HL-60 (cell line): Measurements from ENCODE around the gene MYMX.

Experiments
- DNase-seq, 2 experiments: peaks; one replicate each; pipeline ENCODE4 v3.0.0-alpha.2; 2010 to 2020; ENCODE audit warnings: low read depth in 1 of 2, low spot score in 1 of 2
- H3K27ac ChIP-seq: fragments of 250-450 bp; sonication (Bioruptor Pico); replicated peaks from 2 replicates; pipeline ENCODE4 v1.5.1; 2020; ENCODE audit warnings: mild to moderate bottlenecking, moderate library complexity
- H3K27me3 ChIP-seq: fragments of 250-450 bp; sonication (Bioruptor Pico); 2 replicates; pipeline ENCODE4 v1.5.1; 2021; ENCODE audit warnings: mild to moderate bottlenecking, moderate library complexity; ENCODE audit not compliant: insufficient read depth, poor library complexity, severe bottlenecking
- H3K4me3 ChIP-seq: replicated peaks from 2 replicates; pipeline ENCODE4 v1.5.1; 2011; ENCODE audit warnings: mild to moderate bottlenecking, control low read depth, low read length; ENCODE audit not compliant: insufficient read depth
- GABPA ChIP-seq: IDR thresholded peaks from 2 replicates; pipeline ENCODE4 v1.6.1; 2012; ENCODE audit warnings: low read depth
- POLR2AphosphoS5 ChIP-seq: IDR thresholded peaks from 2 replicates; pipeline ENCODE4 v1.6.1; 2012; ENCODE audit warnings: low read depth
- SPI1 ChIP-seq: IDR thresholded peaks from 2 replicates; pipeline ENCODE4 v1.6.1; 2012; ENCODE audit warnings: low read depth, mild to moderate bottlenecking, borderline replicate concordance
- TF ChIP-seq, protein P1 (sequence below): IDR thresholded peaks from 2 replicates; pipeline ENCODE4 v1.6.1; 2012; ENCODE audit warnings: low read depth; ENCODE audit not compliant: insufficient replicate concordance
- TF ChIP-seq, protein P2 (sequence below): IDR thresholded peaks from one replicate; pipeline ENCODE4 v1.5.1; 2011; ENCODE audit warnings: low read length, control low read depth, inconsistent platforms; ENCODE audit not compliant: insufficient read depth

The MYMX gene

GRCh38 chr6:44178424-44179071 lies 38.2 kb upstream of the MYMX start:
- no peak overlapping the region for H3K4me3 ChIP-seq
- H3K27ac ChIP-seq, result no peak overlapping the region
- no peak for DNase-seq
- no peaks in the 10 kb centered on the region for H3K27me3 ChIP-seq
- TF ChIP-seq SPI1, result no peak
- TF ChIP-seq, protein P1, sequence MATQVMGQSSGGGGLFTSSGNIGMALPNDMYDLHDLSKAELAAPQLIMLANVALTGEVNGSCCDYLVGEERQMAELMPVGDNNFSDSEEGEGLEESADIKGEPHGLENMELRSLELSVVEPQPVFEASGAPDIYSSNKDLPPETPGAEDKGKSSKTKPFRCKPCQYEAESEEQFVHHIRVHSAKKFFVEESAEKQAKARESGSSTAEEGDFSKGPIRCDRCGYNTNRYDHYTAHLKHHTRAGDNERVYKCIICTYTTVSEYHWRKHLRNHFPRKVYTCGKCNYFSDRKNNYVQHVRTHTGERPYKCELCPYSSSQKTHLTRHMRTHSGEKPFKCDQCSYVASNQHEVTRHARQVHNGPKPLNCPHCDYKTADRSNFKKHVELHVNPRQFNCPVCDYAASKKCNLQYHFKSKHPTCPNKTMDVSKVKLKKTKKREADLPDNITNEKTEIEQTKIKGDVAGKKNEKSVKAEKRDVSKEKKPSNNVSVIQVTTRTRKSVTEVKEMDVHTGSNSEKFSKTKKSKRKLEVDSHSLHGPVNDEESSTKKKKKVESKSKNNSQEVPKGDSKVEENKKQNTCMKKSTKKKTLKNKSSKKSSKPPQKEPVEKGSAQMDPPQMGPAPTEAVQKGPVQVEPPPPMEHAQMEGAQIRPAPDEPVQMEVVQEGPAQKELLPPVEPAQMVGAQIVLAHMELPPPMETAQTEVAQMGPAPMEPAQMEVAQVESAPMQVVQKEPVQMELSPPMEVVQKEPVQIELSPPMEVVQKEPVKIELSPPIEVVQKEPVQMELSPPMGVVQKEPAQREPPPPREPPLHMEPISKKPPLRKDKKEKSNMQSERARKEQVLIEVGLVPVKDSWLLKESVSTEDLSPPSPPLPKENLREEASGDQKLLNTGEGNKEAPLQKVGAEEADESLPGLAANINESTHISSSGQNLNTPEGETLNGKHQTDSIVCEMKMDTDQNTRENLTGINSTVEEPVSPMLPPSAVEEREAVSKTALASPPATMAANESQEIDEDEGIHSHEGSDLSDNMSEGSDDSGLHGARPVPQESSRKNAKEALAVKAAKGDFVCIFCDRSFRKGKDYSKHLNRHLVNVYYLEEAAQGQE, result no peak
- TF ChIP-seq, protein P2, sequence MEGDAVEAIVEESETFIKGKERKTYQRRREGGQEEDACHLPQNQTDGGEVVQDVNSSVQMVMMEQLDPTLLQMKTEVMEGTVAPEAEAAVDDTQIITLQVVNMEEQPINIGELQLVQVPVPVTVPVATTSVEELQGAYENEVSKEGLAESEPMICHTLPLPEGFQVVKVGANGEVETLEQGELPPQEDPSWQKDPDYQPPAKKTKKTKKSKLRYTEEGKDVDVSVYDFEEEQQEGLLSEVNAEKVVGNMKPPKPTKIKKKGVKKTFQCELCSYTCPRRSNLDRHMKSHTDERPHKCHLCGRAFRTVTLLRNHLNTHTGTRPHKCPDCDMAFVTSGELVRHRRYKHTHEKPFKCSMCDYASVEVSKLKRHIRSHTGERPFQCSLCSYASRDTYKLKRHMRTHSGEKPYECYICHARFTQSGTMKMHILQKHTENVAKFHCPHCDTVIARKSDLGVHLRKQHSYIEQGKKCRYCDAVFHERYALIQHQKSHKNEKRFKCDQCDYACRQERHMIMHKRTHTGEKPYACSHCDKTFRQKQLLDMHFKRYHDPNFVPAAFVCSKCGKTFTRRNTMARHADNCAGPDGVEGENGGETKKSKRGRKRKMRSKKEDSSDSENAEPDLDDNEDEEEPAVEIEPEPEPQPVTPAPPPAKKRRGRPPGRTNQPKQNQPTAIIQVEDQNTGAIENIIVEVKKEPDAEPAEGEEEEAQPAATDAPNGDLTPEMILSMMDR, result no peak
- TF ChIP-seq GABPA, result no peak
- TF ChIP-seq POLR2AphosphoS5, result no peak

DNA sequence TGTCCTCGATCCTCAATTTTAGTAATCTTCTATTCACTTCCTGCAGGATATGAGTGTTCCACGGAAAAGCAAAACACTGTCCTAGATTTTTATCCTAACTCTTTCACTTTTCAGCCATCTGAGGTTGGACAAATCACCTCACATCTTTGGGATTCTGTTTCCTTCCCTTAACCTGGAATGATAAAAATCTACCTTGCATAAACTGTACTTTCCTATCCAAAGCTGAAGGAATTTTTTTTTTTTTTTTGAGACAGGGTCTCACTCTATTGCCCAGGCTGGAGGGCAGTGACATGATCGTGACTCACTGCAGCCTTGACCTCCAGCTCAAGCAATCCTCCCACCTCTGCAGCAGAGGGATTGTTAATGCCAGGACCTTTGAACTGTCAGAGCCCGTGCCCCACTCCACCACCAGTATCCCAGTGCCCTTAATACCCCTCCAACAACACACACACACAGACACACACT lies 37.6 kb upstream of the MYMX start:
- TF ChIP-seq POLR2AphosphoS5 (no peak), SPI1 (no peak), GABPA (no peak)
- TF ChIP-seq, protein P1, result no peak
- TF ChIP-seq, protein P2, result no peak
- H3K27ac ChIP-seq, result no peak overlapping the region
- H3K27me3 ChIP-seq, result no peaks in the 10 kb centered on the region
- DNase-seq, result no peak
- H3K4me3 ChIP-seq, result no peak overlapping the region

DNA sequence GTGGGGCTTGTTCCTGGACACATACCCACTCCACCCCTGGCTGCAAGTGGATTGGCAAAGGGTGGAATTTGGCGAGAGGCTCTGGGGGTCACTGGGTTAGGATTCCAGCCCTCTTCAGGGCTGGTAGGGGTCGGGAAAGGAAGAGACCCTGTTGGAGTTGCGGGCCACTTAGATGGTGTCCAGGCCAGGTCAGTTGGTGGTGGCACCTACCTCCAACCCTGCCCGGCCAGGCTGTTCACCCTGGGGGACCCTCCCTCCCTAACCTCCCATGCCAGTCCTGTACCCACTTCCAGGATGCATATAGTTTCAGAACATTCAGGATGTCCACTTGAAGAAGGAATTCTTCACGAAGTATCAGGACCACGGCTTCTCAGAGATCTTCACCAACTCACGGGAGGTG lies 37.1 kb upstream of the MYMX start:
- TF ChIP-seq SPI1 (no peak), POLR2AphosphoS5 (no peak), GABPA (no peak)
- TF ChIP-seq, protein P2, result no peak
- TF ChIP-seq, protein P1, result no peak
- H3K27me3 ChIP-seq, result no peaks in the 10 kb centered on the region
- H3K27ac ChIP-seq, result no peak overlapping the region
- DNase-seq, result no peak
- no peak overlapping the region for H3K4me3 ChIP-seq
